ENCODE measurements around the gene GRID2. TPM values are rescaled to one million over a fixed set of nuclear protein-coding genes. Genes with fewer than 3 reads are reported as not detected.
"Not testable (repeated sequence)": the region's sequence is repeated elsewhere in the genome, so short reads cannot be mapped to it uniquely, and the experiment has no call there.

The GRID2 gene
- total RNA-seq, 1 donor from 2014 or later, result 1.4 TPM

DNA sequence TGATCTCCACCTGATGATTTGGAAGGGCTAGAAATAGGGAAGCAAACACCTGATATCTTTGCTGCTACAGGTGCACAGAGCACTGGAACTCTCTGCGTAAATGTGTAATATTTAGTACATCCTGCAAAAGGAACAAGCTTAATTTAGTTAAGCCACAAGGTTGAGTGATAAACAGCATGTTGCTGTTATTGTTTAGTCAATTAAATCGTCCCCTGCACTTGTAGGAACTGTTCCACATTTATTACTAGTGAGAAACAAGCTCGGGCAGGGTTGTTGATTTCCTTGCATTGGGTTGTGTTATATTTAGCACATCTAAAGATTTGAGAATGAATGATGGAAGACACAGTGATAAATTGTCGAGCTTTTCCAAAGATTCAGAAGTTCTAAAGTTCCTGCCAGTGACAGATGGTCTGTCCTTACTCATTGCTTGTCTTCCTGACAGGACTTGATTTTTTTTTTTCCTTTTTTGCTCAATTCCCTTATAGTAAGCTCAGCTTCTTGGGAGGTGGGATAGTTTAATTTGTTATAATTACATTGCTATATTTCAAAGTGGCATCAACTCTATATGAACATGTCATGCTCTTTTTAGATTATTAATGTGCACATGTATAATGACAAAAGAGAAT lies 897.8 kb downstream of the GRID2 start:
- no peak for DNase-seq

- DNase-seq, result no peak
Measured at GRCh38 chr4:93203708-93204107, 899.9 kb downstream of the GRID2 start.

GRCh38 chr4:93212250-93212649 lies 908.5 kb downstream of the GRID2 start:
- no peak for DNase-seq

- DNase-seq, result no peak
Measured at GRCh38 chr4:93216646-93217045, 912.9 kb downstream of the GRID2 start.

DNA sequence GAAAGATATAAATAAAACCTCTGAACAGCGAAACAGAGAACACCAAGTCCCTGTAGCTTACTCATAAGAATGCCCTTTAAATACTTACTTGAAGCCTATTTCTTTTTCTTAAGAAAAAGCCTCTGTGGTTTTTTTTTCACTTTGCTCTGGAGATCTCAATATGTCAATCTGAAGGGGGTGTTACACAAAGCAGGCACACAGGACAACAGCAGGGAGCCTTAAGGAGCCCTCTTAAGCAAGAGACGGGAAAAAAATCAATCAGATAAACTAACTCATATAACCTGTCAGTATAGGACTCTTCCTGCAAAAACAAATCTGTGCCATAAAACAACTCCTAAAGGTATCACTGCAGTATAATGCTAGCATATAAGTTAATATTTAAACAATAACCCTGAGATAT lies 913.7 kb downstream of the GRID2 start:
- DNase-seq, result no peak

- no peak for DNase-seq
Measured at GRCh38 chr4:93221771-93222170, 918.0 kb downstream of the GRID2 start.

- no peak for DNase-seq
Measured at GRCh38 chr4:93228021-93228420, 924.3 kb downstream of the GRID2 start.

DNA sequence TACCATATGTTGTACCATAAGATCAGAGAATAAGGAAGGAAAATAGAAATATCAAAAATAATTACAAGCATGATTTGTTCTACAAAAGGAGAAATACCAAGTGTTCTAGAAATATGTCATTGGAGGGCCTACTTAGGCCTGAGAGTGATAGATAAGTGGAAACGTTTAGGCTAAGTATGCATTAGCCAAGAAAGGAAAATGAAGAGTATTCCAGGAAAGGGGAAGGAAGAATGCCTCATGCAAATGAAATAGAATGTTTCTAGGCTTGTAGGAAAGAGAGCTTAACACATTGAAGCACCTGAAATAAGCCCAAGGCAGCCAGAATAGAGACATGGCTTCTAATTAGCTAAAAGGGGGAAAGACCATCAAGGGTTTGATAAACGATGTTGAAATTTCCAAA lies 929.1 kb downstream of the GRID2 start:
- DNase-seq, result no peak

- no peak for DNase-seq
Measured at GRCh38 chr4:93237521-93237920, 933.8 kb downstream of the GRID2 start.

DNA sequence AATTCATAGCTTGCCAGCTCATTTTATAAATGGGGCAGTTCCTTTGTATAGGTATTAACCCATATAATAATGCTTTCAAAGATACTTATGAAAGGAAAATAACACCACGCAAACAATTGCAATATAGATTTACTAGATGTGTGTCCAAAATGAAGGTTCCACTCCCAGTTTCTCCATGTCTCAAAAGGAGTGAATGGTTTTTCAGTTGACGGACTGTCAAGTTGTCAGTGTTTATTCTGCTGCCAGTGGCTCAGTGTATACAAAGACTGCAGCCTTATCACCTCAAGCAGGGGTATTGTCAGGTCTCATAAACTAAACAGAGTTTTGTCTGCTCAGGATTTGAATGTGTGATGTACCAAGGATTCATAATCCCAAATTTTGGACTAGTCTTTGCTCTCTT lies 939.5 kb downstream of the GRID2 start:
- DNase-seq, result no peak

DNA sequence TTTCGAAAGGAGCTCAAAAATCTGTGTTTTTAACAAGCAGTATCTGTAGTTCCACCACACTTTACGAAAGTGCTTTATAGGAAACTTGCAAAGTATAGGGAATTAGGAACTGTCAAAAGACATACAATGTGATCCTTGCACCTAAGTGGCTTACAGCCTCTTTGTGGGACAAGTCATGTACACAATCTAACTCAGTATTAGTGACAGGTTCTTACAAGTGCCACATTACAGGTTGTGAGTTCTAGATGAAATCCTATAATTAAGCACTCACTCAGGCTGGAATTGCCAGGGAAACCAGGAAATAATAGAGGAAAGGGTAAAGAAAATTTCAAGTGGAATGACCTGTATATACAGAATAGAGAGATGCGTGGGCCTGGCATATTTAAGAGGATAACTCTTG lies 957.4 kb downstream of the GRID2 start:
- DNase-seq, result no peak

GRCh38 chr4:93263166-93263565 lies 959.4 kb downstream of the GRID2 start:
- no peak for DNase-seq

DNA sequence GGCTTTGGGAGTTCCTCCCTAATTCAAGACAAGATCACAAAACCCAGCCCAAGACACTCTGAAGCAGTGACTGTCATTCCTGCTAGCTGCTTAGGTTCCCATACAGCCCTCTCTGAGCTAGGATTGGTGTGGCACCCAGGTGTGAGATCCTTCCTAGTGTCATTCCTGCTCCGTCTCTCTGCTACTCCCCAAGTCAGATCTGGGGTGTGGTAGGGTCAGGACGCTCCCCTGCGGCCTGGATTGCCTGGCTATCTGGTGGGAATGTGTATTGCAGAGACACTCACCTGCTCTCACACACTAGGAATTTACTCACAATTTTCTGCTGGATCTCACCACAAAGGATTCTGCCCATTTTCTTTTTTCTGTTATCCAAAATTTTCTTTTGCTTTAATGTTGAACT lies 964.0 kb downstream of the GRID2 start:
- no peak for DNase-seq

GRCh38 chr4:93285346-93285745 lies 981.6 kb downstream of the GRID2 start:
- no peak for DNase-seq

DNA sequence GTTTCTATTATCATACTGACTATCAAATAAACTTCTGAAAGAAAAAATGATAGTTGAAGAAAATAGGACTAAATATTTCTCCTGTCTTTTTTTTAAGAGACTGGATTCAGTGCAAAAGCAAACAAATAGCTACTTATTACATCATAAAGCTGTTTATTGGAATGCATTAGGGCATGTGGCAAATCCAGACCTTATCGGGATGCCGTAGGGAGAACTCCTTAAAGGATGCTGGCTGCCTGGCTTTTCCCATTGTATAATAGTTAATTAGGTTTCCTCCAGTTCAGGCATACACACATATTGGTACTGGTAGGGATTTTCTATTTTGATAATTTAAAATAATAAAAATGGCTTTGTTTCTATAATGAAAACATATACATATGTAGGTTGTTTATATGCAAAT lies 985.5 kb downstream of the GRID2 start:
- no peak for DNase-seq

DNA sequence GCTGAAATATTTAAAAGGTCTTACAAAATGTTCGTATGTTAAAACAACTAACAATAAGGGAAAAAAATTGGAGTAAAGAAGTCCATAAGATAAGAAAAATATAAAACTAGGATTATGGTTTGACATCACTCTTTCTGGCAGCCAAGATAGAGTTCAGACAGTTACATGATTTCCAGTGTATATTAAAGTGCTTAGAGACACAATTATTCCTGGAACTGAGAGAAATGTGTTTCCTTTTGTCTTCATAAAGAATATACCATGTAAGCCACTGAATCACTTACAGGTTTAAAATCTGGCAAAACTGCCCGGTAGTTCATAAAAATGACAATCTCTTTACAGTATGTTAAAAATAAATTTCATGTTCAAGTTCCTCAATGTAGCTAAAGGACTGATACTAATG lies 986.1 kb downstream of the GRID2 start:
- DNase-seq, result no peak

- DNase-seq, result no peak
Measured at GRCh38 chr4:93299118-93299517, 995.4 kb downstream of the GRID2 start.

- DNase-seq, result not testable (repeated sequence)
Measured at GRCh38 chr4:93300780-93301555, 997.2 kb downstream of the GRID2 start.

DNA sequence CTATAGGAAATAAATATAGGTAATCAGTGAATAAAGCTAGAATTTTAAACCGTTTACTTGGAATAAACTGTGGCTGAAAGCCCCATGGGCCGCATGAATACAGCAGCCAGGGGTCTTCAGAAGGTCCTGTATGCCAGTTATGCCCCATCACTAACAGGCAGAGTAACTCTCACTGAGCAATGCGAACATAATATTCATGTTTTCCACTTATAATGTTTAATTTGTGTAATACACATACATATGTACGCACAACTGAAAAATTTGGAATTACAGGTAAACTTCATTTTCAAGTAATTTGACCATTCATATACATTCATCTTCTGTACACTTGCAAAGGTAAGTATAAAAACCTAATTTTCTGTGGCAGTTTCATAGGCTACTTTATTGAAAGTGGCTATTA lies 998.5 kb downstream of the GRID2 start:
- no peak for DNase-seq

DNA sequence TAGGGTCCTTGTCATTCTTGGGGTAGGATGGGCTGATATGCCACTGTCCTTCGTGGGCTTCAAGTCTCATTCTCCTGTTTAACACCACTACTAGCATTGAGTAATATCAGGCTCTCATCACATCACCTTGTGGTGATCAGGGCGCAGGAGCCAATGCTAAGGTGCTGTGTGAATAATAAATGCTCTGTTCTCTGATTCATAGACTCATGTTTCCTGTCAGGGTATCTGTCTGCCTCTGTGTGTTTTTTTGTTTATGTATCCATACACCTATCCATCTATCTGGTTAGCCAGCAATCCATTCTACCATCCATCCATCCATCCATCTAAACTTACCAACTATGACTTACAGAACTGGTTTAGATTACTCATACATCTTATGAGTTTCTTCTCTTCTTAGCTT lies 999.7 kb downstream of the GRID2 start:
- no peak for DNase-seq

DNA sequence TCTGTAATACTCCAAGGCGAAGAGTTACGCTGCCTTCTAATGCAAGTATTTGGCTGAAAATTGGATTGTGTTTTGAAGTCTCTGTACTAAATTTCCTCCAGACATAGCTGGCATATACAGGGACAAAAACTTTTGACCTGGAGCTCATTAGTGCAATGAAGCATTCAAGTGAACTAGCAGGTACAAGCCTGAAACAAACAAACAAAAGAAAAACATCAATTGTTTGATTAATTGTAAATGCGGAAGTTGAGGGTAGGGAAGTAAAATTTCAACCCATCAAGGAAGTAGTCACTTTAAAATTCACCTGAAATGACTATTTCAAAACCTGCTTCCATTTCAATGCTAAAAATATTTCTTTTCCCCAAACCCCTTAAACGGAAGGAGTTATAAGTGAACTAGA lies 1008.5 kb downstream of the GRID2 start:
- DNase-seq, result no peak

DNA sequence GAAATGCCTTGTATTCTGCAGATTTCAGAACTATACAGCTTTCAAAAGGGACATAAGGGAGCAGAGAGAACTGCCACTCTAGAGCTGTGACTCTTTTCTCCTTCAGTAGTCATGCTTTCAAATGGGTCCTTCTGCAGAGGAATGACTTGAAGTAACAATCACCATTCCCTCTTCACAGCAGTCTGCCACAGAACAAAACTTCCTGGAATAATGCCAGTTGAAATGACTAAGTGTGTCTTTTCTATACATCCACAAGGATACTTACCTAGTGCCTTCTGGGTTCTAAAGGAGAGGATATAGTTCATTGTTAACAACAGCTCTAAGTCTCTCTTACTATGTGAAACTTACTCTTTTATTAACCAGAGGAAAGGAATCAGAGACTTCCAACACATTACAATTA lies 1009.4 kb downstream of the GRID2 start:
- no peak for DNase-seq

GRCh38 chr4:93317057-93317456 lies 1013.3 kb downstream of the GRID2 start:
- DNase-seq, result no peak

GRCh38 chr4:93317561-93317960 lies 1013.8 kb downstream of the GRID2 start:
- no peak for DNase-seq
